H1 (cell line): ENCODE measurements around the gene NXPH4. TPM values are rescaled to one million over a fixed set of nuclear protein-coding genes. Genes with fewer than 3 reads are reported as not detected.

Source experiments
- CTCF ChIA-PET: fragments of 300-600 bp; sonication (Branson Sonifier 250); formaldehyde crosslinking; loops from one replicate; lab custom pipeline; 2021; ENCODE audit not compliant: partially characterized antibody; lab: Charles Lee
- POLR2A ChIA-PET: fragments of 300-600 bp; sonication (Branson Sonifier 250); formaldehyde crosslinking; loops from one replicate; lab custom pipeline; 2021; ENCODE audit warnings: inconsistent platforms; ENCODE audit not compliant: partially characterized antibody; lab: Charles Lee
- DNase-seq, 2 experiments: peaks; one replicate each; pipeline versions ENCODE4 v3.0.0 to v3.0.0-alpha.2; 2010 to 2022; ENCODE audit warnings: low spot score in 2 of 2, low read depth in 1 of 2, mixed read lengths in 1 of 2
- FAIRE-seq: peaks from 2 replicates; lab custom pipeline; 2011; peaks lifted over from hg19 to GRCh38; lab: Jason Lieb, UNC
- H2AFZ ChIP-seq: 2 replicates; pipeline ENCODE4 v1.8.1; 2012; ENCODE audit warnings: low read length, inconsistent platforms
- H2AK5ac ChIP-seq: 2 replicates; pipeline ENCODE4 v1.6.1; 2013; ENCODE audit warnings: low read depth, low read length
- H2BK120ac ChIP-seq: replicated peaks from 2 replicates; pipeline ENCODE3; 2013; ENCODE audit warnings: low read depth, low read length, inconsistent platforms
- H2BK12ac ChIP-seq: 2 replicates; pipeline ENCODE4 v1.6.1; 2013; ENCODE audit warnings: low read depth, low read length
- H2BK15ac ChIP-seq: 2 replicates; pipeline ENCODE4 v1.6.1; 2013; ENCODE audit warnings: low read length
- H2BK20ac ChIP-seq: 2 replicates; pipeline ENCODE4 v1.6.1; 2013; ENCODE audit warnings: low read length
- H2BK5ac ChIP-seq: 2 replicates; pipeline ENCODE4 v1.6.1; 2013; ENCODE audit warnings: low read depth, low read length
- H3K14ac ChIP-seq: 2 replicates; pipeline ENCODE4 v1.6.1; 2013; ENCODE audit warnings: inconsistent platforms; ENCODE audit not compliant: insufficient read length
- H3K18ac ChIP-seq: 2 replicates; pipeline ENCODE4 v1.6.1; 2013; ENCODE audit warnings: low read length; ENCODE audit errors: extremely low read depth
- H3K23ac ChIP-seq: 2 replicates; pipeline ENCODE4 v1.6.1; 2013; ENCODE audit warnings: inconsistent platforms; ENCODE audit not compliant: insufficient read length
- H3K23me2 ChIP-seq: 2 replicates; pipeline ENCODE4 v1.6.1; 2013; ENCODE audit warnings: low read depth, low read length
- H3K27ac ChIP-seq: 2 replicates; pipeline ENCODE4 v1.6.1; 2011; ENCODE audit warnings: low read depth, low read length, inconsistent platforms
- H3K27me3 ChIP-seq, 4 experiments: replicated peaks in 1 of 4; 1 replicate in 1 of 4; 2 replicates in 3 of 4; pipeline versions ENCODE4 v1.6.1 to v1.8.1; 2011 to 2013; ENCODE audit warnings: low read length in 3 of 4, mild to moderate bottlenecking in 3 of 4, inconsistent platforms in 2 of 4, mixed read lengths in 2 of 4, moderate library complexity in 1 of 4; ENCODE audit not compliant: control insufficient read depth in 3 of 4, insufficient read depth in 3 of 4; ENCODE audit errors: extremely low read depth in 1 of 4
- H3K36me3 ChIP-seq, 4 experiments: 2 replicates each; pipeline versions ENCODE4 v1.6.1 to v1.8.1; 2011 to 2013; ENCODE audit warnings: mild to moderate bottlenecking in 4 of 4, low read length in 3 of 4, moderate library complexity in 2 of 4, control low read depth in 1 of 4, inconsistent platforms in 1 of 4; ENCODE audit not compliant: insufficient read depth in 4 of 4, control insufficient read depth in 2 of 4
- H3K4ac ChIP-seq: replicated peaks from 2 replicates; pipeline ENCODE3; 2013; ENCODE audit warnings: low read length, low read depth, mixed read lengths, inconsistent platforms; ENCODE audit not compliant: insufficient read length
- H3K4me1 ChIP-seq, 4 experiments: replicated peaks in 1 of 4; 1 replicate in 1 of 4; 2 replicates in 3 of 4; pipeline versions ENCODE4 v1.6.1 to v1.8.1; 2011 to 2013; ENCODE audit warnings: low read length in 3 of 4, inconsistent platforms in 2 of 4, mixed read lengths in 1 of 4; ENCODE audit not compliant: insufficient read depth in 4 of 4, control insufficient read depth in 3 of 4
- H3K4me2 ChIP-seq, 2 experiments: 2 replicates each; pipeline versions ENCODE4 v1.6.1 to v1.8.1; 2011 to 2013; ENCODE audit warnings: low read depth in 2 of 2, low read length in 2 of 2, control low read depth in 1 of 2, inconsistent platforms in 1 of 2, mild to moderate bottlenecking in 1 of 2; ENCODE audit not compliant: insufficient read depth in 1 of 2
- H3K4me3 ChIP-seq, 4 experiments: fragments of 200-600, 300-600 bp in 1 of 4; sonication (generic), shearing (Covaris generic), sonication (Bioruptor Twin) in 1 of 4; 2 replicates each; pipeline versions ENCODE4 v1.5.1 to v1.8.1; 2011 to 2016; ENCODE audit warnings: low read length in 4 of 4, low read depth in 3 of 4, control low read depth in 2 of 4, inconsistent platforms in 2 of 4, mild to moderate bottlenecking in 2 of 4, mixed read lengths in 1 of 4, moderate library complexity in 1 of 4; ENCODE audit not compliant: insufficient read depth in 2 of 4; ENCODE audit errors: extremely low read depth in 1 of 4
- H3K56ac ChIP-seq: replicated peaks from 2 replicates; pipeline ENCODE3; 2013; ENCODE audit warnings: low read depth, mild to moderate bottlenecking, mixed read lengths, low read length, inconsistent platforms; ENCODE audit not compliant: insufficient read length
- H3K79me1 ChIP-seq: 2 replicates; pipeline ENCODE4 v1.6.1; 2013; ENCODE audit warnings: low read depth, low read length, control low read depth
- H3K79me2 ChIP-seq, 2 experiments: 2 replicates each; pipeline versions ENCODE4 v1.6.1 to v1.8.1; 2012 to 2013; ENCODE audit warnings: low read length in 2 of 2, mild to moderate bottlenecking in 2 of 2, inconsistent platforms in 1 of 2; ENCODE audit not compliant: insufficient read depth in 2 of 2, control insufficient read depth in 1 of 2
- H3K9ac ChIP-seq, 4 experiments: replicated peaks in 1 of 4; 1 replicate in 1 of 4; 2 replicates in 3 of 4; pipeline versions ENCODE4 v1.6.1 to v1.8.1; 2011 to 2013; ENCODE audit warnings: low read depth in 3 of 4, low read length in 3 of 4, control low read depth in 2 of 4, mild to moderate bottlenecking in 2 of 4, moderate library complexity in 2 of 4, inconsistent platforms in 1 of 4; ENCODE audit errors: extremely low read depth in 1 of 4
- H3K9me3 ChIP-seq, 2 experiments: 2 replicates each; pipeline versions ENCODE4 v1.6.1 to v1.8.1; 2012 to 2013; ENCODE audit warnings: mild to moderate bottlenecking in 2 of 2, moderate library complexity in 2 of 2, control low read depth in 1 of 2, inconsistent platforms in 1 of 2, low read depth in 1 of 2, low read length in 1 of 2, mixed read lengths in 1 of 2; ENCODE audit not compliant: insufficient read depth in 2 of 2
- H4K20me1 ChIP-seq, 2 experiments: replicated peaks in 1 of 2; 2 replicates each; pipeline versions ENCODE3 to v1.8.1; 2011 to 2013; ENCODE audit warnings: inconsistent platforms in 2 of 2, low read length in 2 of 2, mild to moderate bottlenecking in 1 of 2; ENCODE audit not compliant: insufficient read depth in 2 of 2, control insufficient read depth in 1 of 2
- H4K5ac ChIP-seq: 2 replicates; pipeline ENCODE4 v1.6.1; 2013; ENCODE audit warnings: low read length, low read depth, mixed read lengths, inconsistent platforms; ENCODE audit not compliant: insufficient read length
- H4K8ac ChIP-seq: 2 replicates; pipeline ENCODE4 v1.8.0; 2013; ENCODE audit warnings: mild to moderate bottlenecking, moderate library complexity, low read length, inconsistent platforms; ENCODE audit not compliant: insufficient read depth; ENCODE audit errors: extremely low read depth
- H4K91ac ChIP-seq: replicated peaks from 2 replicates; pipeline ENCODE3; 2013; ENCODE audit warnings: low read length, mixed read lengths, inconsistent platforms; ENCODE audit not compliant: insufficient read length
- ATF2 ChIP-seq: IDR thresholded peaks from 2 replicates; pipeline ENCODE4 v1.6.1; 2012; ENCODE audit warnings: low read length, inconsistent platforms
- EZH2 ChIP-seq: fragments of 200-600 bp; sonication (generic); IDR thresholded peaks from 2 replicates; pipeline ENCODE4 v1.7.1; 2012; ENCODE audit warnings: low read depth, mild to moderate bottlenecking, moderate library complexity, low read length, inconsistent platforms; ENCODE audit not compliant: severe bottlenecking
- GTF2F1 ChIP-seq: IDR thresholded peaks from 2 replicates; pipeline ENCODE4 v1.6.1; 2012; ENCODE audit warnings: low read depth, low read length, improper control_type of control experiment, borderline replicate concordance
- KDM4A ChIP-seq: IDR thresholded peaks from one replicate; pipeline ENCODE4 v1.7.1; 2012; ENCODE audit warnings: low read depth, mild to moderate bottlenecking, moderate library complexity, low read length, inconsistent platforms; ENCODE audit not compliant: severe bottlenecking
- KDM5A ChIP-seq: fragments of 200-600 bp; IDR thresholded peaks from 2 replicates; pipeline ENCODE4 v1.7.1; 2012; ENCODE audit warnings: mild to moderate bottlenecking, low read length, inconsistent platforms, mixed read lengths
- PHF8 ChIP-seq: fragments of 200-600 bp; sonication (generic); conservative IDR thresholded peaks from 2 replicates; pipeline ENCODE4 v1.7.1; 2012; ENCODE audit warnings: low read depth, mild to moderate bottlenecking, inconsistent platforms, low read length, moderate library complexity
- RAD21 ChIP-seq, 2 experiments: IDR thresholded peaks in 1 of 2; conservative IDR thresholded peaks in 1 of 2; 2 replicates each; pipeline ENCODE4 v1.6.1; 2011; ENCODE audit warnings: low read depth in 2 of 2, low read length in 2 of 2, improper control_type of control experiment in 1 of 2, inconsistent platforms in 1 of 2, mild to moderate bottlenecking in 1 of 2, moderate library complexity in 1 of 2
- RXRA ChIP-seq: IDR thresholded peaks from 2 replicates; pipeline ENCODE4 v1.6.1; 2011; ENCODE audit warnings: low read depth, mild to moderate bottlenecking, low read length, moderate library complexity; ENCODE audit not compliant: insufficient read depth
- SIRT6 ChIP-seq: IDR thresholded peaks from one replicate; pipeline ENCODE4 v1.7.1; 2012; ENCODE audit warnings: low read length, inconsistent platforms
- WGBS, 2 experiments: shearing (Covaris generic) in 1 of 2; methylation state at CpG; one replicate each; pipeline versions ENCODE4 v1.1.6 to v1.1.7; 2013 to 2015; ENCODE audit warnings: low lambda C conversion rate in 2 of 2, mixed read lengths in 2 of 2, inconsistent platforms in 1 of 2, low coverage in 1 of 2, missing lambda C conversion rate in 1 of 2; ENCODE audit not compliant: insufficient replicate concordance in 2 of 2, insufficient coverage in 1 of 2, insufficient read length in 1 of 2; ENCODE audit errors: extremely low coverage in 1 of 2, missing lambda C conversion rate in 1 of 2; 5-methylcytosine and 5-hydroxymethylcytosine counted together
- polyA plus RNA-seq, 7 experiments: library from polyadenylated mRNA; depleted of rRNA in 3 of 7; stranded (reverse) in 5 of 7; unstranded in 2 of 7; fragments of >200 nt in 5 of 7; fragments of 200-250 nt in 2 of 7; gene quantifications; 1 replicate in 5 of 7; 2 replicates in 1 of 7; 4 replicates in 1 of 7; pipeline versions ENCODE4 v1.2.1 to v1.2.3, GENCODE V29; 2011 to 2013; ENCODE audit warnings: missing spikeins in 2 of 7, mixed read lengths in 2 of 7
- total RNA-seq: library from RNA; stranded (reverse); fragmentation: NEBNext Ultra II Directional; extraction: Animal tissue kit (Norgen Biotek cat#: 25700); gene quantifications from 2 replicates; pipeline ENCODE4 v1.2.1, GENCODE V29; 2021

Gene NXPH4
- total and polyA plus RNA-seq, 2 of the 8 experiments (the other 6 are each of a cell fraction or from before 2014, with no cell fraction given), result 0.92 to 1.7 TPM

- POLR2A ChIA-PET, result interaction anchor here (0.6 to 4.8 kb wide), 4 partner anchors 20 to 191 kb away, joined by 3 to 28 read pairs (median 4); partner anchors contain the start of gene INHBE
- no peaks in the 10 kb centered on the region; the same call in 1 of the 2 replicates for H3K79me1 ChIP-seq
- no peak overlapping the region for H3K4me3 ChIP-seq
- H3K9me3 ChIP-seq, result no peaks in the 10 kb centered on the region
- H2AFZ ChIP-seq, result no peak overlapping the region
- no peak overlapping the region for H2BK15ac ChIP-seq
- H2BK12ac ChIP-seq, result no peak overlapping the region
- peaks cover 0 to 2% of the 10 kb centered on the region in 2 experiments for H4K20me1 ChIP-seq
- H2BK5ac ChIP-seq, result no peak overlapping the region
- no peak overlapping the region for H3K4ac ChIP-seq
- H3K23ac ChIP-seq, result no peak overlapping the region
- H3K4me1 ChIP-seq, result peaks cover 0 to 7% (median 3%) of the 10 kb centered on the region in 4 experiments; a peak in 5 of 7 replicates
- no peaks in the 10 kb centered on the region for H3K79me2 ChIP-seq
- no peak overlapping the region for H3K9ac ChIP-seq
- TF ChIP-seq RAD21 (IDR thresholded peaks at IDR 0.05 in 1 of 2, conservative IDR thresholded peaks at IDR 0.05 in 1 of 2; ENCODE audit: low read depth in 2 of 2, low read length in 2 of 2) (no peak), KDM5A (no peak), ATF2 (no peak), EZH2 (no peak), KDM4A (no peak), RXRA (no peak), SIRT6 (no peak), GTF2F1 (no peak), PHF8 (no peak)
- TF ChIP-seq, all 59 proteins: peak for 0
- no peak overlapping the region for H2BK20ac ChIP-seq
- DNase-seq (no peak), FAIRE-seq (no peak)
- H4K91ac ChIP-seq, result no peak overlapping the region
- H3K36me3 ChIP-seq, result peaks cover 0 to 13% (median 1%) of the 10 kb centered on the region in 4 experiments; a peak in 6 of 8 replicates
- H3K4me2 ChIP-seq, result no peak overlapping the region
- no peak overlapping the region for H3K56ac ChIP-seq
- no peak overlapping the region for H4K5ac ChIP-seq
- H2BK120ac ChIP-seq, result no peak overlapping the region
- H3K27me3 ChIP-seq, result no peaks in the 10 kb centered on the region
- no peak overlapping the region for H4K8ac ChIP-seq
- no peak overlapping the region for H3K14ac ChIP-seq
- H3K18ac ChIP-seq, result no peak overlapping the region
- CTCF ChIA-PET, result interaction anchor here (0.6 to 7.9 kb wide), 15 partner anchors 10 to 192 kb away, joined by 3 to 74 read pairs (median 5); partner anchors contain the start of genes INHBE and STAC3
- H2AK5ac ChIP-seq, result no peak overlapping the region
- H3K27ac ChIP-seq, result no peak overlapping the region
- WGBS, 2 experiments, result 96% methylated on average over 2 of the region's 2 CpGs; no CpG with 5 or more reads in 1 of the 2 experiments
- no peaks in the 10 kb centered on the region for H3K23me2 ChIP-seq
Observed at GRCh38 chr12:57263096-57263495, 46.5 kb downstream of the NXPH4 start.
